HG02884 (cell line): ENCODE measurements around the gene RNLS.

ENCODE experiments used
- ATAC-seq: cut with Tn5 transposase; IDR thresholded peaks from one replicate; pipeline ENCODE4 v1.9.1; 2021; ENCODE audit warnings: mild to moderate bottlenecking, moderate library complexity; ENCODE audit not compliant: unreplicated experiment

The RNLS gene

GRCh38 chr10:88347597-88348304 is 235.4 kb downstream of the RNLS start:
- no peak for ATAC-seq

- no peak for ATAC-seq
Observed at GRCh38 chr10:88347022-88347421, 236.1 kb downstream of the RNLS start.

GRCh38 chr10:88346144-88346977 is 236.8 kb downstream of the RNLS start:
- ATAC-seq = no peak

GRCh38 chr10:88343761-88344484 is 239.2 kb downstream of the RNLS start:
- no peak for ATAC-seq

- no peak for ATAC-seq
Observed at GRCh38 chr10:88342733-88343310, 240.3 kb downstream of the RNLS start.

- ATAC-seq = no peak
Observed at GRCh38 chr10:88337134-88337533, 246.0 kb downstream of the RNLS start.

GRCh38 chr10:88336334-88336733 is 246.8 kb downstream of the RNLS start:
- no peak for ATAC-seq

GRCh38 chr10:88333248-88333630 is 249.9 kb downstream of the RNLS start:
- no peak for ATAC-seq

GRCh38 chr10:88332503-88333247 is 250.4 kb downstream of the RNLS start:
- ATAC-seq = no peak

GRCh38 chr10:88330174-88330573 is 252.9 kb downstream of the RNLS start:
- no peak for ATAC-seq

GRCh38 chr10:88322324-88323063 is 260.6 kb downstream of the RNLS start:
- no peak for ATAC-seq

- ATAC-seq = no peak
Observed at GRCh38 chr10:88319960-88320517, 263.1 kb downstream of the RNLS start.

- no peak for ATAC-seq
Observed at GRCh38 chr10:88318803-88319202, 264.3 kb downstream of the RNLS start.

- no peak for ATAC-seq
Observed at GRCh38 chr10:88317099-88317498, 266.0 kb downstream of the RNLS start.

- no peak for ATAC-seq
Observed at GRCh38 chr10:88316292-88316861, 266.7 kb downstream of the RNLS start.

GRCh38 chr10:88315755-88316154 is 267.4 kb downstream of the RNLS start:
- ATAC-seq = no peak

- no peak for ATAC-seq
Observed at GRCh38 chr10:88314362-88314761, 268.8 kb downstream of the RNLS start.

- no peak for ATAC-seq
Observed at GRCh38 chr10:88313878-88314277, 269.2 kb downstream of the RNLS start.

- ATAC-seq = no peak
Observed at GRCh38 chr10:88312855-88313254, 270.3 kb downstream of the RNLS start.
